B cell (primary cell): Measurements from ENCODE around the gene PPP3CA.

Experiments used
- EZH2 ChIP-seq: IDR thresholded peaks from 2 replicates; pipeline ENCODE4 v1.6.1; 2012; ENCODE audit warnings: borderline replicate concordance, low read depth, mild to moderate bottlenecking, moderate library complexity, low read length; ENCODE audit not compliant: insufficient read depth, poor library complexity, severe bottlenecking
- TF ChIP-seq, protein P1 (sequence below): fragments of 200-600 bp; IDR thresholded peaks from one replicate; pipeline ENCODE4 v1.8.0; 2022; ENCODE audit warnings: antibody characterized with exemption, mild to moderate bottlenecking

DNA sequence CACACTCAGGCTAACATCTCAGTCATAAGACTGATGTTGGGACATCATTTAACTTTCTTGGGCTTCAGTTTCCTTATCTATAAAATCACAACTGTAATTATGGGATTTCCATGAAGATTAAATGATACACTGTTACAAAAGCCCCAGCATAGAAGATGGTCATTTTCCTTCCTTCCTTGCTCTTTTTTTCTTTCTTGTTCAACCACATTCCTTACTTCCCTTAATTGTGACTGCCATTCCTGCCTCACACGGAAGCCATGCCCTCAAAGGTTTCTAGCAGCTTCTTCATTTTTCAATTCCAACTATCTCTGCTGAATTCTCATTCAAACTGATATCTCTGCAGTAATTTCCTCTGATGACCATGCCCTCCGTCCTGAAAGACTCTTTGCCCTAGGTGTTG is 311.8 kb downstream of the PPP3CA start:
- TF ChIP-seq, protein P1, sequence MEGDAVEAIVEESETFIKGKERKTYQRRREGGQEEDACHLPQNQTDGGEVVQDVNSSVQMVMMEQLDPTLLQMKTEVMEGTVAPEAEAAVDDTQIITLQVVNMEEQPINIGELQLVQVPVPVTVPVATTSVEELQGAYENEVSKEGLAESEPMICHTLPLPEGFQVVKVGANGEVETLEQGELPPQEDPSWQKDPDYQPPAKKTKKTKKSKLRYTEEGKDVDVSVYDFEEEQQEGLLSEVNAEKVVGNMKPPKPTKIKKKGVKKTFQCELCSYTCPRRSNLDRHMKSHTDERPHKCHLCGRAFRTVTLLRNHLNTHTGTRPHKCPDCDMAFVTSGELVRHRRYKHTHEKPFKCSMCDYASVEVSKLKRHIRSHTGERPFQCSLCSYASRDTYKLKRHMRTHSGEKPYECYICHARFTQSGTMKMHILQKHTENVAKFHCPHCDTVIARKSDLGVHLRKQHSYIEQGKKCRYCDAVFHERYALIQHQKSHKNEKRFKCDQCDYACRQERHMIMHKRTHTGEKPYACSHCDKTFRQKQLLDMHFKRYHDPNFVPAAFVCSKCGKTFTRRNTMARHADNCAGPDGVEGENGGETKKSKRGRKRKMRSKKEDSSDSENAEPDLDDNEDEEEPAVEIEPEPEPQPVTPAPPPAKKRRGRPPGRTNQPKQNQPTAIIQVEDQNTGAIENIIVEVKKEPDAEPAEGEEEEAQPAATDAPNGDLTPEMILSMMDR, result no peak
- TF ChIP-seq EZH2, result no peak
